ENCODE results near the gene LDB2. TPM values are rescaled to one million over a fixed set of nuclear protein-coding genes. Genes with fewer than 3 reads are reported as not detected.
"Not testable (repeated sequence)": the region's sequence is repeated elsewhere in the genome, so short reads cannot be mapped to it uniquely, and the experiment has no call there.

Gene LDB2
- total RNA-seq, 2 experiments from 2014 or later, result not detected

GRCh38 chr4:16524911-16525554, 373.4 kb downstream of the LDB2 start:
- no peak overlapping the region for H2AFZ ChIP-seq (ENCODE audit: low read length)
- H3K36me3 ChIP-seq (ENCODE audit: insufficient read depth, low read length), result no peaks in the 10 kb centered on the region
- H3K27ac ChIP-seq (ENCODE audit: low read depth, low read length, poor library complexity, severe bottlenecking), result no peak overlapping the region
- intact Hi-C loops (cut with micrococcal nuclease; ENCODE audit: unreplicated experiment), result no loop called here
- POLR2A ChIA-PET, result interaction anchor here (0.7 kb wide), 1 partner anchor 9 kb away, joined by 3 read pairs; no protein-coding TSS in a partner anchor
- no TSS peak for BruUV-seq (replicated peaks)
- H3K9me2 ChIP-seq (ENCODE audit: insufficient read depth, low read length), result no peaks in the 10 kb centered on the region
- no peaks in the 10 kb centered on the region for H3K9me3 ChIP-seq (ENCODE audit: low read length)
- no peak for DNase-seq (ENCODE audit: low spot score)
- CTCF ChIA-PET (ENCODE audit: unreplicated experiment), result no interaction called here
- H3K79me2 ChIP-seq (ENCODE audit: insufficient read depth, low read depth, low read length), result no peaks in the 10 kb centered on the region
- TF ChIP-seq EZH2phosphoT487 (IDR thresholded peaks at IDR 0.05; ENCODE audit: borderline replicate concordance, low read depth, low read length) (no peak), CTCF (conservative IDR thresholded peaks at IDR 0.05; ENCODE audit: low read length) (no peak)
- no peaks in the 10 kb centered on the region for H4K20me1 ChIP-seq (ENCODE audit: insufficient read depth, low read length)
- no peaks in the 10 kb centered on the region for H3K4me1 ChIP-seq (ENCODE audit: insufficient read depth, low read length, poor library complexity, severe bottlenecking)
- H3K4me3 ChIP-seq (ENCODE audit: low read depth, low read length, poor library complexity, severe bottlenecking), result no peak overlapping the region
- no peak overlapping the region for H3K4me2 ChIP-seq (ENCODE audit: low read length)

- no peaks in the 10 kb centered on the region for H3K9me2 ChIP-seq (ENCODE audit: insufficient read depth, low read length)
- H2AFZ ChIP-seq (ENCODE audit: low read length), result no peak overlapping the region
- TF ChIP-seq CTCF (conservative IDR thresholded peaks at IDR 0.05; ENCODE audit: low read length) (no peak), EZH2phosphoT487 (IDR thresholded peaks at IDR 0.05; ENCODE audit: borderline replicate concordance, low read depth, low read length) (no peak)
- H3K4me2 ChIP-seq (ENCODE audit: low read length), result no peak overlapping the region
- H4K20me1 ChIP-seq (ENCODE audit: insufficient read depth, low read length), result no peaks in the 10 kb centered on the region
- no peak for DNase-seq (ENCODE audit: low spot score)
- H3K79me2 ChIP-seq (ENCODE audit: insufficient read depth, low read depth, low read length), result no peaks in the 10 kb centered on the region
- H3K27ac ChIP-seq (ENCODE audit: low read depth, low read length, poor library complexity, severe bottlenecking), result no peak overlapping the region
- no peaks in the 10 kb centered on the region for H3K36me3 ChIP-seq (ENCODE audit: insufficient read depth, low read length)
- no peaks in the 10 kb centered on the region for H3K9me3 ChIP-seq (ENCODE audit: low read length)
- H3K4me3 ChIP-seq (ENCODE audit: low read depth, low read length, poor library complexity, severe bottlenecking), result no peak overlapping the region
- H3K4me1 ChIP-seq (ENCODE audit: insufficient read depth, low read length, poor library complexity, severe bottlenecking), result no peaks in the 10 kb centered on the region
- intact Hi-C loops (cut with micrococcal nuclease; ENCODE audit: unreplicated experiment), result no loop called here
- BruUV-seq (replicated peaks), result no TSS peak
- POLR2A ChIA-PET, result no interaction called here
- CTCF ChIA-PET (ENCODE audit: unreplicated experiment), result no interaction called here
Measured at GRCh38 chr4:16524406-16524805, 374.0 kb downstream of the LDB2 start.

GRCh38 chr4:16523526-16523925, 374.9 kb downstream of the LDB2 start:
- H3K4me3 ChIP-seq (ENCODE audit: low read depth, low read length, poor library complexity, severe bottlenecking); BruUV-seq (replicated peaks); DNase-seq (ENCODE audit: low spot score); H3K36me3 ChIP-seq (ENCODE audit: insufficient read depth, low read length); H3K79me2 ChIP-seq (ENCODE audit: insufficient read depth, low read depth, low read length); H3K9me2 ChIP-seq (ENCODE audit: insufficient read depth, low read length); CTCF ChIA-PET (ENCODE audit: unreplicated experiment); H2AFZ ChIP-seq (ENCODE audit: low read length); H3K4me1 ChIP-seq (ENCODE audit: insufficient read depth, low read length, poor library complexity, severe bottlenecking); intact Hi-C loops (cut with micrococcal nuclease; ENCODE audit: unreplicated experiment); POLR2A ChIA-PET; H3K27ac ChIP-seq (ENCODE audit: low read depth, low read length, poor library complexity, severe bottlenecking); H4K20me1 ChIP-seq (ENCODE audit: insufficient read depth, low read length); H3K4me2 ChIP-seq (ENCODE audit: low read length); H3K9me3 ChIP-seq (ENCODE audit: low read length): not testable (repeated sequence)
